Measurements from ENCODE around the gene RGL1.

- TF ChIP-seq YY1 (IDR thresholded peaks at IDR 0.05; ENCODE audit: insufficient read depth, insufficient read length): no peak
- TF ChIP-seq ZNF274 (IDR thresholded peaks at IDR 0.05; ENCODE audit: low read depth, low read length): no peak
- TF ChIP-seq SUZ12 (IDR thresholded peaks at IDR 0.05; ENCODE audit: extremely low read depth, insufficient read depth, insufficient read length): no peak
These were observed 48.6 kb upstream of the RGL1 start for GRCh38 chr1:183756326-183756725.
